Immature natural killer cell (primary cell): ENCODE results near the gene TNFAIP2. TPM values are rescaled to one million over a fixed set of nuclear protein-coding genes. Genes with fewer than 3 reads are reported as not detected.

Experiments
- DNase-seq, 3 donors: peaks; one replicate each; pipeline ENCODE4 v3.0.0; 2022; ENCODE audit warnings: mixed read lengths in 1 of 3
- H3K27ac Mint-ChIP-seq, 6 donors: one replicate each; pipeline ENCODE4 v1.8.0; 2020; ENCODE audit warnings: mixed read lengths in 6 of 6, mild to moderate bottlenecking in 5 of 6, inconsistent platforms in 4 of 6, moderate library complexity in 3 of 6
- H3K27me3 Mint-ChIP-seq, 3 donors: one replicate each; pipeline ENCODE4 v1.8.0; 2020 to 2021; ENCODE audit warnings: low read depth in 3 of 3, mild to moderate bottlenecking in 3 of 3, mixed read lengths in 3 of 3, moderate library complexity in 3 of 3, inconsistent platforms in 1 of 3
- H3K36me3 Mint-ChIP-seq, 3 donors: one replicate each; pipeline ENCODE4 v1.8.0; 2020; ENCODE audit warnings: mixed read lengths in 3 of 3, inconsistent platforms in 2 of 3, mild to moderate bottlenecking in 2 of 3
- H3K4me1 Mint-ChIP-seq, 2 donors: one replicate each; pipeline ENCODE4 v1.8.0; 2020; ENCODE audit warnings: inconsistent platforms in 2 of 2, mild to moderate bottlenecking in 2 of 2, mixed read lengths in 2 of 2, moderate library complexity in 1 of 2
- H3K4me3 Mint-ChIP-seq, 5 donors: one replicate each; pipeline ENCODE4 v1.8.0; 2020; ENCODE audit warnings: mild to moderate bottlenecking in 5 of 5, mixed read lengths in 5 of 5, inconsistent platforms in 3 of 5, moderate library complexity in 3 of 5
- H3K9me3 Mint-ChIP-seq, 6 donors: one replicate each; pipeline ENCODE4 v1.8.0; 2020; ENCODE audit warnings: mild to moderate bottlenecking in 6 of 6, mixed read lengths in 6 of 6, inconsistent platforms in 4 of 6, moderate library complexity in 3 of 6
- polyA plus RNA-seq, 3 donors: library from polyadenylated mRNA; unstranded; fragments of 300-500 nt; fragmentation: Illumina TruSeq; gene quantifications; one replicate each; pipeline ENCODE4 v1.2.3, GENCODE V29; 2021

TNFAIP2 gene
- polyA plus RNA-seq, 3 donors from 2014 or later = 0.20 to 1.4 (median 0.91) TPM

DNA sequence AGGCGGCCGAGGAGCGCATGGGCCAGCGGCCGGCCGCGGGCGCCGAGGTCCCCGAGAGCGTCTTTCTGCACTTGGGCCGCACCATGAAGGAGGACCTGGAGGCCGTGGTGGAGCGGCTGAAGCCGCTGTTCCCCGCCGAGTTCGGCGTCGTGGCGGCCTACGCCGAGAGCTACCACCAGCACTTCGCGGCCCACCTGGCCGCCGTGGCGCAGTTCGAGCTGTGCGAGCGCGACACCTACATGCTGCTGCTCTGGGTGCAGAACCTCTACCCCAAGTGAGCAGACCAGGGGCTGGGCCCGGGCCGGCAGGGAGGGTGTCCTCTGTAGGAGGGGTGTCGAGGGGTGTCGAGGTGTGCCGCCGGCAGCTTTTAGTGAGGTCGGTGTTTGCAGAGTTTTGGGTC is 4.1 kb downstream of the TNFAIP2 start:
- no peaks in the 10 kb centered on the region for H3K9me3 Mint-ChIP-seq
- no peaks in the 10 kb centered on the region for H3K4me1 Mint-ChIP-seq
- H3K36me3 Mint-ChIP-seq = no peaks in the 10 kb centered on the region
- H3K27me3 Mint-ChIP-seq = peaks cover 0 to 10% (median 0%) of the 10 kb centered on the region in 3 donors
- no peak overlapping the region for H3K4me3 Mint-ChIP-seq
- DNase-seq = no peak
- H3K27ac Mint-ChIP-seq = no peak overlapping the region

DNA sequence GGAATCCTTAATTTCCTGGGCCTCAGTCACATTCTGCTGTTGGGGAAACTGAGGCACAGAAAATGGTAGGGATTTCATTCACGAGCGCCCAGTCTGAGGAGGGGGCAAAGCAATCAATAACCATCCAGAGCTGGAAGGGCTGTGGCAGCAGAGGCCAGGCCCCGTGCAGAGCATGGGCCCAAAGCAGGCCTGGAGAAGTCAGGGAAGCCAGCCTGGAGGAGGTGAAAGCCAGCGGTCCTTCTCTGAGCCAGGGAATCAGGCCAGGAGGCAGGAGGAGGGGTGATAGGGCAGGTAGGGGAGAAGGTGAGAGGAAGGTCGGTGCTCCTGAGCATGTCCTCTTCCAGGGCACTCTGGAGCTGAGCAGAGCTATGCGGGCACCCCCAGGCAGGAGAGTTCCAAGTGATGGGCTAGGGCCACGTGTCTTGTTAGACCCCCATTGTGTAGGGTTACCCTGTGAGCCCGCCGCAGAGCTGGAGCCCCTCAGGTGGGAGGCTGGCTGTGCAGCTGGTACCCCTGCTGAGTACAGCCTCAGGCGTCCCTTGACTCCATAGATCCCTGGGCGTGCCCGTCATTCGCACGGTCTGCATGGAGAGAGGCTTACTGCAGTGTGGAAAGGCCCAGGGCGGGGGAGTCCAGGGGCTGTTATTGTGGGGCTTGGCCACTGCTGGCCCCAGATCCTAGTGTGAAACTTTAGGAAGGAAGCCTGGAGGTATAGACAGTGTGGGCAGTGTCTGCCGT is 4.8 kb downstream of the TNFAIP2 start:
- Mint-ChIP-seq H3K9me3 (no peaks in the 10 kb centered on the region), H3K27me3 (peaks cover 0 to 10% (median 0%) of the 10 kb centered on the region in 3 donors), H3K4me3 (no peak overlapping the region), H3K4me1 (no peaks in the 10 kb centered on the region), H3K27ac (no peak overlapping the region), H3K36me3 (no peaks in the 10 kb centered on the region)
- no peak for DNase-seq

DNA sequence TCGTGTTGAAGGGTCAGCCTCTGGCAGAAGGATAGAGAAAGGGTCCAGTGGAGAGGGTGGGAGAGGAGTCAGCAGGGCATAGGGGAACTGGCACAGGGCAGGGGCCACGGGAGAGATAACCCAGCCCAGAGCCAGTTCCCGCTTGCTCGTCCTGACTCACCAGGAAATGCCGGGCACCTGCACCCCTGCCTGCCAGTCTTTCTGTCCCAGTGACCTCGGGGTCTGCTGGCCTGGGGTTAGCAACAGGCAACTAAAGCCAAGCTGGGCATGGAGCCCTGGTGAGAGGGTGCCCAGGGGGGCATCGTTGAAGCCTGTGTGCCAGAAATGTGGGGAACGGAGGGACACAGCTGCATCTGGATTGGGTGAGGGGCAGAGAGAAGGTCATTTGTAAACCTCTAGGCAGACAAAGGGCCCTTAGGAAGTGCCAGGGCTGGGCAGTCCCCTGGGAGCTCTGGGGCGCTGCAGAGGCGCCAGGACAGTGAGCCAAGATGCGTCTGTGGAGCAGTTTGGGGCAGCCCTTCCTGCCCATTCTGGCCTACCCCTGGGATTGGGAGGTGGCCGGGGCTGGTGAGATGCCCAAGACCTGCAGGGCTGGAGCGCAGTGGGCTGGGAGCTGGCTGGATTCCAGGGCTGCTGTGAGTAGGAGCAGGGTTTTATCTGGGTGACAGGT is 5.5 kb downstream of the TNFAIP2 start:
- Mint-ChIP-seq H3K4me3 (no peak overlapping the region), H3K4me1 (no peaks in the 10 kb centered on the region), H3K27me3 (peaks cover 0 to 10% (median 0%) of the 10 kb centered on the region in 3 donors), H3K9me3 (no peaks in the 10 kb centered on the region), H3K36me3 (no peaks in the 10 kb centered on the region), H3K27ac (no peak overlapping the region)
- DNase-seq = no peak

DNA sequence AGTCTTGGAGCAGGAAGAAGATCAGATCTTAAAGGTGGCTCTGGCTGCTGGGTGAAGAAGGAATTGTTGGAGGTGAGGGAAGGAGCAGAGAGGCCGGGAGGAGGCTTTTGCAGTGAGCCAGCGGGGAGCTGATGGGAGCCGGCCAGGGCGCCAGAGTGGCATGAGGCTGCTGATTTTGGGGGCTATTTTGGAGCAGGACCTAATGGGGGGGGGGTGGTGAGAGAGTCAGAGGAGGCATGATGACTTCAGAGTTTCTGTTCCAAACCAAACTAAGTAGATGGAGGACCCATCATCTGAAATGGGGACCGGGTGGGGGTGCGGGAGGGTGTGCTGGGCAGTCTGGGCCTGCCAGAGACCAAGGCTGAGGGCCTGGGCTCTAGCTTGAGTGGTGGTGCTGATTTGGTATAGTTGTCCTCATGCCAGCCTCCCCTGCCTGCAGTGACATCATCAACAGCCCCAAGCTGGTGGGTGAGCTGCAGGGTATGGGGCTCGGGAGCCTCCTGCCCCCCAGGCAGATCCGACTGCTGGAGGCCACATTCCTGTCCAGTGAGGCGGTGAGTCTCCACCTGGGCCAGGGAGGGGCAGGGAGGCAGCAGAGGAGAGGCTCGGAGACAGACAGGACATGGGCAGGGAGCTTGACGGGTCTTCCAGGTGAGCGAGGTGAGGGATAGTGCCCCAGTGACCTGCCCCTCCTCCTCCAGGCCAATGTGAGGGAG is 6.2 kb downstream of the TNFAIP2 start:
- no peak for DNase-seq
- Mint-ChIP-seq H3K9me3 (no peaks in the 10 kb centered on the region), H3K36me3 (no peaks in the 10 kb centered on the region), H3K4me3 (no peak overlapping the region), H3K27me3 (peaks cover 0 to 5% (median 0%) of the 10 kb centered on the region in 3 donors), H3K27ac (no peak overlapping the region), H3K4me1 (no peaks in the 10 kb centered on the region)

DNA sequence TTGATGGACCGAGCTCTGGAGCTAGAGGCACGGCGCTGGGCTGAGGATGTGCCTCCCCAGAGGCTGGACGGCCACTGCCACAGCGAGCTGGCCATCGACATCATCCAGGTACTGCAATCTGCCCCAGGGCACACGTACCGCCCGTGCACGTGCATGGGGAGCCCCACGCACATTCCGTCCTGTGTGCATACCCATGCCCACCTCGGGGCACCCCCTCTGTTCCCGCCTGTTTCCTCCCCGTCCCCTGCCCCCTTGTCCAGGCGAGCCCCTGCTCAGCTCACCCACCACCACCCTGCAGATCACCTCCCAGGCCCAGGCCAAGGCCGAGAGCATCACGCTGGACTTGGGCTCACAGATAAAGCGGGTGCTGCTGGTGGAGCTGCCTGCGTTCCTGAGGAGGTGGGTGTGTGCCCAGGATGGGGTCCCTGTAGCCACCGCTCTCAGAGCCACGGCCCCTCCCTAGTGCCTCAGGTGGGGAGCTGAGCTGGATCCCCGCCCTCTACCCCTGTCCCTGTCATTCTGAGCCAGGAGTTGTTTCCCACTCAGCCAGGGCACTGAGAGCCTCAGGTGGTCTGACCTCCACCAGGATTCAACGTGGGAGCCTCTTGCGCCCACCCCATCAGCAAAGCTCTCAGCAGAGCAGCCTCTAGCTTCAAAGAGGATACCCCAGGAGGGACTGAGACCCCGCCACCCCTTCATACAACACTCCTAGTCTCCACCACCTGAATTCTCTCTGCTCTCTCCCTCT is 6.9 kb downstream of the TNFAIP2 start:
- Mint-ChIP-seq H3K36me3 (no peaks in the 10 kb centered on the region), H3K27ac (no peak overlapping the region), H3K4me3 (no peak overlapping the region), H3K27me3 (peaks cover 0 to 3% (median 2%) of the 10 kb centered on the region in 3 donors), H3K9me3 (no peaks in the 10 kb centered on the region), H3K4me1 (no peaks in the 10 kb centered on the region)
- no peak for DNase-seq

DNA sequence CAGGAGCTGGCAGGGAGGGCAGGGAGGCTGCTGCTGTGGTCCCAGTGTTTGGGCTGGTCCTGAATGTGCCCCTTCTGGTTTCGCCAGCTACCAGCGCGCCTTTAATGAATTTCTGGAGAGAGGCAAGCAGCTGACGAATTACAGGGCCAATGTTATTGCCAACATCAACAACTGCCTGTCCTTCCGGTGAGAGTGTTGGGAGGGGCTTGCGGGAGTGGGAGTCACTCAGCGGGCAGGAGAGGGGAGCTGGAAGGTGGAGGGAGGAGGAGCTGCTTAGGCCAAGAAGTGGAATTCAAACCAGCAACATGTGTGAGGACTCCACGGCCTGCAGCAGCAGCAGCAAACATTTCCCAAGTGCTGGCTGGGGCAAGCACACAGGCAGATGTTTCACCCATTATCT is 7.7 kb downstream of the TNFAIP2 start:
- Mint-ChIP-seq H3K4me1 (no peaks in the 10 kb centered on the region), H3K27me3 (peaks cover 0 to 3% (median 2%) of the 10 kb centered on the region in 3 donors), H3K9me3 (no peaks in the 10 kb centered on the region), H3K36me3 (no peaks in the 10 kb centered on the region), H3K4me3 (no peak overlapping the region), H3K27ac (no peak overlapping the region)
- DNase-seq = no peak

DNA sequence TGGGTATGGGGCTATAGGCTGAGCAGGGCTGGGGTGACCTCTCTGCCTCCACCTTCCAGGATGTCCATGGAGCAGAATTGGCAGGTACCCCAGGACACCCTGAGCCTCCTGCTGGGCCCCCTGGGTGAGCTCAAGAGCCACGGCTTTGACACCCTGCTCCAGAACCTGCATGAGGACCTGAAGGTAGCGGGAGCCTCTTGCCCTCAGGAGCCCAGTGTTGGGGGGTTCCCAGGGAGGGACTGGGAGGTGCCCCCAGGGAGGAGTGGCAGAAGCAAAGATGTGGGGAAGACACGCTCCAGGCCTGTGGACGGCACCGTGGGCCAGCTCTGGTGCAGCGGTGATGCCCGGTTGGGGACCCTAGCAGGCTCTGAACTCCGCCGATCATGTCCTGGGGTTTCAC is 8.3 kb downstream of the TNFAIP2 start:
- Mint-ChIP-seq H3K9me3 (no peaks in the 10 kb centered on the region), H3K27ac (no peak overlapping the region), H3K4me1 (no peaks in the 10 kb centered on the region), H3K36me3 (no peaks in the 10 kb centered on the region), H3K27me3 (peaks cover 0 to 3% (median 2%) of the 10 kb centered on the region in 3 donors), H3K4me3 (no peak overlapping the region)
- DNase-seq = no peak

DNA sequence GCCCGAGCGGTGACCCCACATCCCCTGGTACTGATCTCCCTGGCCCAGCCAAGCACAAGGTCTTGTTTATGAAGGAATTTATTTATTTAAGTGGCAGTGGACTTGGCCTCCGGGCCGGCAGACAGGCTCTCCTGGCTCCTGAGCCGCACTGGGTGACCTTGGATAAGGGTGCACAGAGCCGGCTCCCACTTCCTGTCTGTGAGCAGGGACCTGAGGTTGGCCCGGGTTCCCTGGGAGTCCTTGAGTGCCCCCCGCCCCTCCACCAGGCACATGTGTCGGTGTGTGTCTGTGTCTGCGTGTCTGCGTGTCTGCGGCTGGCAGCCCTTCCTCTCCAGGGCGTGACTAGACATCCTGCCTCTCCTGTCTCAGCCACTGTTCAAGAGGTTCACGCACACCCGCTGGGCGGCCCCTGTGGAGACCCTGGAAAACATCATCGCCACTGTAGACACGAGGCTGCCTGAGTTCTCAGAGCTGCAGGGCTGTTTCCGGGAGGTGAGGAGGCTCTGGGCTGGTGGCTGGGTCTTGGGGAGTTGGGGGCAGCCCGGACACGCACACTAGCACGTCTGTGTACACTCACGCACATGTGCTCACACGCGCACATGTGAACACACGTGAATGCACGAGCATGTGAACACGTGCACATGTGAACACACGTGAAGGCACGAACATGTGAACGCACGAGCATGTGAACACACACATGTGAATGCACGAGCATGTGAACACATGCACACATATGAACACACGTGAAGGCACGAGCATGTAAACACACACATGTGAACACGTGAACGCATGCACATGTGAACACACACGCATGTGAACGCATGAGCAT is 9.3 kb downstream of the TNFAIP2 start:
- DNase-seq = no peak
- Mint-ChIP-seq H3K4me3 (no peak overlapping the region), H3K4me1 (no peaks in the 10 kb centered on the region), H3K9me3 (no peaks in the 10 kb centered on the region), H3K27ac (no peak overlapping the region), H3K27me3 (peaks cover 0 to 3% (median 2%) of the 10 kb centered on the region in 3 donors), H3K36me3 (no peaks in the 10 kb centered on the region)

DNA sequence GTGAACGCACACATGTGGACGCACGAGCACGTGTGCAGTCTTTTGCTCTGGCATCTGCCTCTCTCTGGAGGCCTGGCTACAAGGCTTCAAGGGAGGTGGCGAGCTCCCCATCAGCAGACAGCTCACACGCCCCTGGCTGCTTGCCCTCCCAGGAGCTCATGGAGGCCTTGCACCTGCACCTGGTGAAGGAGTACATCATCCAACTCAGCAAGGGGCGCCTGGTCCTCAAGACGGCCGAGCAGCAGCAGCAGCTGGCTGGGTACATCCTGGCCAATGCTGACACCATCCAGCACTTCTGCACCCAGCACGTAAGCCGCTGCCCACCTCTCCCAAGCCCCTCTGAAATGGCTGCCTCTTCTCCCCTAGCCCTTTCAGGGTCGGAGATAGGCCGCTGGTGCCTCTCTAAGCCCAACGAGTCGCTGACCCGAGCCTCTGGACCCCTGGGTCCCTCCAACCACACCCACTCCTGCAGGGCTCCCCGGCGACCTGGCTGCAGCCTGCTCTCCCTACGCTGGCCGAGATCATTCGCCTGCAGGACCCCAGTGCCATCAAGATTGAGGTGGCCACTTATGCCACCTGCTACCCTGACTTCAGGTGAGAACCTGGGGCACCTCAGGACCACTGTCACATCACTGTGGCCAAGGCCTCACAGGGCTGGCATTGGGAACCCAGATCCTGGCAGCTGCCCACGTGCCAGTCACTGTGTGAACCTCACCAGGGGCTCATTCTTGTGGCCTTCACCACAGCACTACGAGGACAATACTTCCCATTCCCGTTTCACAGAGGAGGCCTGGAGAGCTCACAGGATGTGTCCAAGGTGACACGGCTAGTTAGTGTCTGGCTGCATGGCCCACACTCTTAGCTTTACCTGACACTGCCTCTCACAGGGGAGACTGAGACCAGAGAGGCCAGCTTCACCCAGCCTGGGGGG is 10.2 kb downstream of the TNFAIP2 start:
- H3K4me1 Mint-ChIP-seq = no peaks in the 10 kb centered on the region
- H3K9me3 Mint-ChIP-seq = no peaks in the 10 kb centered on the region
- peaks cover 2 to 3% (median 2%) of the 10 kb centered on the region in 3 donors for H3K27me3 Mint-ChIP-seq
- H3K4me3 Mint-ChIP-seq = no peak overlapping the region
- H3K27ac Mint-ChIP-seq = no peak overlapping the region
- no peaks in the 10 kb centered on the region for H3K36me3 Mint-ChIP-seq
- DNase-seq = no peak

DNA sequence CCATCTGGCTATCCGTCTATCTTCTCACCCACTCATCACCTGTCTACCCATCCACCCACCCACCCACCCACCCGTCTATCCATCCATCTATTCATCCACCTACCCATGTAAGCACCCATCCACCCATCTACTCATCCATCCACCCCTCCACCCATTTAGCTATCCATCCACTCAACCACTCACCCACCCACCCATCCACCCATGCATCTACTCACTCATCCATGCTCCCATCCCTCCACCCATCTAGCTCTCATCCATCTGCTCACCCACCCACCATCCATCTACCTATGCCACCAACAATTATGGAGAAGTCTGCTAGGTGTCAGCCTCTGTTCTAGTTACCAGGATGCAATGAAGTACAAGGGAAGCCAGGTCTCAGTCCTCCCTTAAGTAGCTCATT is 11.1 kb downstream of the TNFAIP2 start:
- Mint-ChIP-seq H3K4me1 (no peaks in the 10 kb centered on the region), H3K36me3 (no peaks in the 10 kb centered on the region), H3K9me3 (no peaks in the 10 kb centered on the region), H3K4me3 (no peak overlapping the region), H3K27me3 (peaks cover 2 to 3% (median 2%) of the 10 kb centered on the region in 3 donors), H3K27ac (no peak overlapping the region)
- no peak for DNase-seq

DNA sequence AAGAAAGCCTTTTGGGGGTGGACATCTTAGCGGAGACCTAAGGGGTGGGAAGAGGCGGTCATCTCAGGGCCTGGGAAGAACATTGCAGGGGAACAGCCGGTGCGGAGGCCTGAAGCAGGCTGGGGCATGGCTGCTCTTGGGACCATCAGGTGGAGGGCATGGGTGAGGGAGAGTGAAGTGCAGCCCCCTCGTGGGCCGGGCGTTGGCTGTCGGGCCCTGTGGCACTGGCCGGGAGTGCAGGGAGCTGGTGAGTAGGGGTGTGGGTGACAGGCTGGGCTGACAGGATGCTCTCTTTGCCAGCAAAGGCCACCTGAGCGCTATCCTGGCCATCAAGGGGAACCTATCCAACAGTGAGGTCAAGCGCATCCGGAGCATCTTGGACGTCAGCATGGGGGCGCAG is 11.7 kb downstream of the TNFAIP2 start:
- no peak for DNase-seq
- Mint-ChIP-seq H3K27me3 (peaks cover 0 to 2% (median 2%) of the 10 kb centered on the region in 3 donors), H3K4me3 (no peak overlapping the region), H3K36me3 (no peaks in the 10 kb centered on the region), H3K27ac (no peak overlapping the region), H3K9me3 (no peaks in the 10 kb centered on the region), H3K4me1 (no peaks in the 10 kb centered on the region)
